ENCODE results near the gene CALY. TPM values are rescaled to one million over a fixed set of nuclear protein-coding genes. Genes with fewer than 3 reads are reported as not detected.

CALY gene
- total and polyA plus RNA-seq, 7 donors, result 0.05 TPM; not detected in 6

- Histone ChIP-seq H3K4me1 (no peaks in the 10 kb centered on the region), H3K4me3 (no peak overlapping the region), H3K27me3 (ENCODE audit: insufficient read depth in 3 of 3, low read length in 2 of 3) (no peaks in the 10 kb centered on the region), H3K9me3 (no peaks in the 10 kb centered on the region), H3K27ac (no peak overlapping the region), H3K36me3 (ENCODE audit: insufficient read depth in 1 of 2, low read depth in 1 of 2) (peaks cover 4 to 94% of the 10 kb centered on the region in 2 donors)
- 88 to 94% (median 90%) methylated on average over 24 of the region's 24 CpGs for WGBS, 3 donors
- TF ChIP-seq CTCF (IDR thresholded peaks at IDR 0.05), result no peak
- ATAC-seq (no peak), DNase-seq (no peak)
- intact Hi-C loops (cut with DNase I), result no loop called here
Observed at GRCh38 chr10:133282846-133283390, 53.8 kb downstream of the CALY start.

GRCh38 chr10:133281628-133282372 is 54.9 kb downstream of the CALY start:
- 88 to 93% (median 92%) methylated on average over 38 of the region's 38 CpGs for WGBS, 3 donors
- DNase-seq (no peak), ATAC-seq (no peak)
- H3K36me3 ChIP-seq (ENCODE audit: insufficient read depth in 1 of 2, low read depth in 1 of 2), result peaks cover 4 to 84% of the 10 kb centered on the region in 2 donors
- H3K27me3 ChIP-seq (ENCODE audit: insufficient read depth in 3 of 3, low read length in 2 of 3), result peaks cover 0 to 5% (median 0%) of the 10 kb centered on the region in 3 donors
- no peak overlapping the region for H3K27ac ChIP-seq
- no peak overlapping the region for H3K4me3 ChIP-seq
- intact Hi-C loops (cut with DNase I), result no loop called here
- no peaks in the 10 kb centered on the region for H3K4me1 ChIP-seq
- H3K9me3 ChIP-seq, result no peaks in the 10 kb centered on the region
- no peak for TF ChIP-seq CTCF (IDR thresholded peaks at IDR 0.05)

- Histone ChIP-seq H3K27ac (no peak overlapping the region), H3K9me3 (no peaks in the 10 kb centered on the region), H3K36me3 (ENCODE audit: insufficient read depth in 1 of 2, low read depth in 1 of 2) (peaks cover 4 to 77% of the 10 kb centered on the region in 2 donors), H3K4me1 (no peaks in the 10 kb centered on the region), H3K4me3 (no peak overlapping the region), H3K27me3 (ENCODE audit: insufficient read depth in 3 of 3, low read length in 2 of 3) (peaks cover 0 to 12% (median 3%) of the 10 kb centered on the region in 3 donors)
- DNase-seq, result no peak
- no peak for TF ChIP-seq CTCF (IDR thresholded peaks at IDR 0.05)
- 87 to 90% (median 89%) methylated on average over 13 to 15 of the region's 15 CpGs for whole genome bisulfite sequencing, 3 donors
- intact Hi-C loops (cut with DNase I), result no loop called here
- no peak for ATAC-seq
Observed at GRCh38 chr10:133281084-133281483, 55.6 kb downstream of the CALY start.

GRCh38 chr10:133280391-133281059 is 56.2 kb downstream of the CALY start:
- 84 to 86% (median 85%) methylated on average over 8 to 10 of the region's 10 CpGs for WGBS, 3 donors
- no peak for TF ChIP-seq CTCF (IDR thresholded peaks at IDR 0.05)
- H3K27me3 ChIP-seq (ENCODE audit: insufficient read depth in 3 of 3, low read length in 2 of 3), result peaks cover 0 to 18% (median 7%) of the 10 kb centered on the region in 3 donors
- ATAC-seq (no peak), DNase-seq (no peak)
- no peak overlapping the region for H3K27ac ChIP-seq
- H3K4me1 ChIP-seq, result no peaks in the 10 kb centered on the region
- peaks cover 4 to 71% of the 10 kb centered on the region in 2 donors for H3K36me3 ChIP-seq (ENCODE audit: insufficient read depth in 1 of 2, low read depth in 1 of 2)
- no peak overlapping the region for H3K4me3 ChIP-seq
- no peaks in the 10 kb centered on the region for H3K9me3 ChIP-seq
- intact Hi-C loops (cut with DNase I), result no loop called here

Data from psoas muscle (tissue), 8 donors.